ENCODE measurements around the gene DLEC1. TPM values are rescaled to one million over a fixed set of nuclear protein-coding genes. Genes with fewer than 3 reads are reported as not detected.

Gene DLEC1
- polyA plus RNA-seq, 1 experiment, result 0.04 TPM

- ChIA-PET POLR2A (no interaction called here), CTCF (interaction anchor here (1.5 kb wide), 1 partner anchor 159 kb away, joined by 3 read pairs; no protein-coding TSS in a partner anchor)
- Histone ChIP-seq H3K27me3 (ENCODE audit: control insufficient read depth, insufficient read depth, low read length) (no peaks in the 10 kb centered on the region), H3K27ac (ENCODE audit: low read depth, low read length) (no peak overlapping the region), H3K9me3 (ENCODE audit: control insufficient read depth, insufficient read depth, low read length) (no peaks in the 10 kb centered on the region; the same call in 1 of the 2 replicates), H3K4me3 (ENCODE audit: low read depth, low read length) (peak overlapping the region; percentile 85)
- DNase-seq (ENCODE audit: low read depth, low spot score), result no peak
- TF ChIP-seq CTCF (IDR thresholded peaks at IDR 0.05; ENCODE audit: low read depth, low read length), result no peak
Observed at GRCh38 chr3:38139191-38139590, 100.2 kb downstream of the DLEC1 start.

- Histone ChIP-seq H3K4me3 (ENCODE audit: low read depth, low read length) (peak overlapping the region; percentile 85), H3K9me3 (ENCODE audit: control insufficient read depth, insufficient read depth, low read length) (no peaks in the 10 kb centered on the region; the same call in 1 of the 2 replicates), H3K27ac (ENCODE audit: low read depth, low read length) (no peak overlapping the region), H3K27me3 (ENCODE audit: control insufficient read depth, insufficient read depth, low read length) (no peaks in the 10 kb centered on the region)
- POLR2A ChIA-PET, result no interaction called here
- no peak for TF ChIP-seq CTCF (IDR thresholded peaks at IDR 0.05; ENCODE audit: low read depth, low read length)
- DNase-seq (ENCODE audit: low read depth, low spot score), result no peak
- CTCF ChIA-PET, result interaction anchor here (0.9 to 1.5 kb wide), 2 partner anchors 159 to 207 kb away, joined by 3 read pairs; partner anchors contain the start of gene XYLB
Observed at GRCh38 chr3:38139652-38140051, 100.6 kb downstream of the DLEC1 start.

- Histone ChIP-seq H3K9me3 (ENCODE audit: control insufficient read depth, insufficient read depth, low read length) (no peaks in the 10 kb centered on the region; the same call in 1 of the 2 replicates), H3K27me3 (ENCODE audit: control insufficient read depth, insufficient read depth, low read length) (no peaks in the 10 kb centered on the region), H3K27ac (ENCODE audit: low read depth, low read length) (no peak overlapping the region), H3K4me3 (ENCODE audit: low read depth, low read length) (0 out of 2 replicates have a peak overlapping the region, but pooled peaks have one; percentile 10)
- DNase-seq (ENCODE audit: low read depth, low spot score), result no peak
- CTCF ChIA-PET, result interaction anchor here (0.9 to 1.5 kb wide), 2 partner anchors 158 to 206 kb away, joined by 3 read pairs; partner anchors contain the start of gene XYLB
- POLR2A ChIA-PET, result interaction anchor here (1.7 kb wide), 1 partner anchor 24 kb away, joined by 7 read pairs; the partner anchor contains the start of gene OXSR1
- TF ChIP-seq CTCF (IDR thresholded peaks at IDR 0.05; ENCODE audit: low read depth, low read length), result no peak
Observed at GRCh38 chr3:38140326-38141172, 101.5 kb downstream of the DLEC1 start.

GRCh38 chr3:38141173-38141951 lies 102.4 kb downstream of the DLEC1 start:
- ChIA-PET POLR2A (interaction anchor here (1.7 kb wide), 1 partner anchor 24 kb away, joined by 7 read pairs; the partner anchor contains the start of gene OXSR1), CTCF (no interaction called here)
- DNase-seq (ENCODE audit: low read depth, low spot score), result no peak
- H3K4me3 ChIP-seq (ENCODE audit: low read depth, low read length), result no peak overlapping the region
- no peak overlapping the region for H3K27ac ChIP-seq (ENCODE audit: low read depth, low read length)
- no peaks in the 10 kb centered on the region for H3K27me3 ChIP-seq (ENCODE audit: control insufficient read depth, insufficient read depth, low read length)
- H3K9me3 ChIP-seq (ENCODE audit: control insufficient read depth, insufficient read depth, low read length), result no peaks in the 10 kb centered on the region; the same call in none of the 2 replicates
- no peak for TF ChIP-seq CTCF (IDR thresholded peaks at IDR 0.05; ENCODE audit: low read depth, low read length)
